ENCODE measurements around the gene CHEK1.

DNA sequence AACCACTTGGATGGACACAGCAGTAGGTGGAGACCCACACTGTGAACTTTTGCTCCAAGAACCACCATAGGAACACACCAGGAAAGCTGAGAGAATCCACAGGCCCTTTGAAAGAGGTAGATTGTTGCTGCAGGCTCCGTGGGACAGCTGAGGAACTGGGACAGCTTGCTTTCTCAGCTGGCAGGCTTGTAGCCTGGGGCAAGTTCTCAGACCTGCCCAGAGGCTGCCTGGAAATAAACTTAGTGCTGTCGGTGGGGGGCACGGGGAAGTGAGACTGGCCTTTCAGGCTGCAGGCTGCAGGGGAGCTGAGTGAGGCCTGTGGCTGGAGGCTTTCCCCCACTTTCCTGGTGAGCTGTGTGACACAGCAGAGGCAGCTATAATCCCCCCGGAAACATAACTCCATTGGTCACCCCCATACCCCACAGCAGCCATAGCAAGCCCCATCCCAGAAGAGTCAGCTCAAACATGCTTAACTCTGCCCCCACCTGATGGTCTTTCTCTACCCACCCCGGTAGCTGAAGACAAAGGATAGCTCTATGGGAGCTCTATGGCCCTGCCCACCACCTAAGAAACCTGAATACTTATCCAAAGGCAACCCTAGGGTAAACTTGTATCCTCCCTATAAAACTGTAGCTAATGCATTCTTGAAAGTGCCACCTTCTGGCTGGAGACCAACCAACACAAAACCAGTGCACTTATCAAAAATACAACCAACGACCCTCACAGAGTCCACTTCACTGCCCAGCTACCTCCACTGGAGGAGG lies 77.1 kb downstream of the CHEK1 start:
- TF ChIP-seq, protein P1, sequence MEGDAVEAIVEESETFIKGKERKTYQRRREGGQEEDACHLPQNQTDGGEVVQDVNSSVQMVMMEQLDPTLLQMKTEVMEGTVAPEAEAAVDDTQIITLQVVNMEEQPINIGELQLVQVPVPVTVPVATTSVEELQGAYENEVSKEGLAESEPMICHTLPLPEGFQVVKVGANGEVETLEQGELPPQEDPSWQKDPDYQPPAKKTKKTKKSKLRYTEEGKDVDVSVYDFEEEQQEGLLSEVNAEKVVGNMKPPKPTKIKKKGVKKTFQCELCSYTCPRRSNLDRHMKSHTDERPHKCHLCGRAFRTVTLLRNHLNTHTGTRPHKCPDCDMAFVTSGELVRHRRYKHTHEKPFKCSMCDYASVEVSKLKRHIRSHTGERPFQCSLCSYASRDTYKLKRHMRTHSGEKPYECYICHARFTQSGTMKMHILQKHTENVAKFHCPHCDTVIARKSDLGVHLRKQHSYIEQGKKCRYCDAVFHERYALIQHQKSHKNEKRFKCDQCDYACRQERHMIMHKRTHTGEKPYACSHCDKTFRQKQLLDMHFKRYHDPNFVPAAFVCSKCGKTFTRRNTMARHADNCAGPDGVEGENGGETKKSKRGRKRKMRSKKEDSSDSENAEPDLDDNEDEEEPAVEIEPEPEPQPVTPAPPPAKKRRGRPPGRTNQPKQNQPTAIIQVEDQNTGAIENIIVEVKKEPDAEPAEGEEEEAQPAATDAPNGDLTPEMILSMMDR (IDR thresholded peaks at IDR 0.05), result no peak
- TF ChIP-seq POLR2AphosphoS5 (IDR thresholded peaks at IDR 0.05; ENCODE audit: low read depth, low read length) (no peak), SIN3A (IDR thresholded peaks at IDR 0.05; ENCODE audit: borderline replicate concordance, insufficient read depth, low read depth, low read length) (no peak)
- TF ChIP-seq, protein P2, sequence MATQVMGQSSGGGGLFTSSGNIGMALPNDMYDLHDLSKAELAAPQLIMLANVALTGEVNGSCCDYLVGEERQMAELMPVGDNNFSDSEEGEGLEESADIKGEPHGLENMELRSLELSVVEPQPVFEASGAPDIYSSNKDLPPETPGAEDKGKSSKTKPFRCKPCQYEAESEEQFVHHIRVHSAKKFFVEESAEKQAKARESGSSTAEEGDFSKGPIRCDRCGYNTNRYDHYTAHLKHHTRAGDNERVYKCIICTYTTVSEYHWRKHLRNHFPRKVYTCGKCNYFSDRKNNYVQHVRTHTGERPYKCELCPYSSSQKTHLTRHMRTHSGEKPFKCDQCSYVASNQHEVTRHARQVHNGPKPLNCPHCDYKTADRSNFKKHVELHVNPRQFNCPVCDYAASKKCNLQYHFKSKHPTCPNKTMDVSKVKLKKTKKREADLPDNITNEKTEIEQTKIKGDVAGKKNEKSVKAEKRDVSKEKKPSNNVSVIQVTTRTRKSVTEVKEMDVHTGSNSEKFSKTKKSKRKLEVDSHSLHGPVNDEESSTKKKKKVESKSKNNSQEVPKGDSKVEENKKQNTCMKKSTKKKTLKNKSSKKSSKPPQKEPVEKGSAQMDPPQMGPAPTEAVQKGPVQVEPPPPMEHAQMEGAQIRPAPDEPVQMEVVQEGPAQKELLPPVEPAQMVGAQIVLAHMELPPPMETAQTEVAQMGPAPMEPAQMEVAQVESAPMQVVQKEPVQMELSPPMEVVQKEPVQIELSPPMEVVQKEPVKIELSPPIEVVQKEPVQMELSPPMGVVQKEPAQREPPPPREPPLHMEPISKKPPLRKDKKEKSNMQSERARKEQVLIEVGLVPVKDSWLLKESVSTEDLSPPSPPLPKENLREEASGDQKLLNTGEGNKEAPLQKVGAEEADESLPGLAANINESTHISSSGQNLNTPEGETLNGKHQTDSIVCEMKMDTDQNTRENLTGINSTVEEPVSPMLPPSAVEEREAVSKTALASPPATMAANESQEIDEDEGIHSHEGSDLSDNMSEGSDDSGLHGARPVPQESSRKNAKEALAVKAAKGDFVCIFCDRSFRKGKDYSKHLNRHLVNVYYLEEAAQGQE (IDR thresholded peaks at IDR 0.05; ENCODE audit: insufficient read depth in 1 of 2, low read depth in 2 of 2, low read length in 1 of 2), result no peak

Data from Panc1 (cell line).